ENCODE data around the gene TOM1L1.

DNA sequence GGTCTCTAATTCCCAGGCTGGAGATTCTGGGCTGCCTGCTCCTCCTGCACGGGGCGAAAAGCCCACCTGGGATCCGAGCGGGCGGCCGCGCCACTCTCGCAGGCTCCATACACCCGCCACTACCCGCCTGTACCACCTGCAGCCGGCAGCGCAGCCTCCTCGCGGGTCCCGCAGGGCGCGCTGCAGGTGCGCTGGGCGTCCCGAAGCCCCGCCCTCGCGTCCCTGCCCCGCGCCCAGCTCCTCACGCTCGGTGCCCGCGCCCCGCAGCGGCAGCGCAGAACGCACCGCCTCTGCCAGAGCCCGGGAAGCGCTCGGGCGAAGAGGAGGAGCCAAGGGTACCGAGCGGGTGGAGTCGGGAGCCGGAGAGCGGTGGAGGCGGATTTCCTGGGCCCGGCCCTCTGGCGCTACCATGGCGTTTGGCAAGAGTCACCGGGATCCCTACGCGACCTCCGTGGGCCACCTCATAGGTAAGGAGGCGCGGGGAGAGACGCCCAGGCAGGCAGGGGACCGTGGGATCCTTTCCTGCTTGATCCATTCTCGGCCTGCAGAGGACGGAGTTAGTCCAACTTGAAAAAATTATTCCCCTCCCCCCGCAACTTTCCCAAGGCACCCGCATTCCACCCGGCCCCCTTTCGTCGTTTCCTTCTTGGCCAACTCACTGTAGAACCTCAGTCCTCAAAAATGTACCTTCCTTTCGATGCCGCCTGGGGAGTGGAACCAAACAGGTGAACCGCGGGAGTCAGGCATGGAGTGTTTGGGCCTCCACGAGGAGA, at the start of gene TOM1L1:
- TF ChIP-seq EZH2 (IDR thresholded peaks at IDR 0.05; ENCODE audit: low read length, unreplicated experiment), result no peak
- TF ChIP-seq, protein P1, sequence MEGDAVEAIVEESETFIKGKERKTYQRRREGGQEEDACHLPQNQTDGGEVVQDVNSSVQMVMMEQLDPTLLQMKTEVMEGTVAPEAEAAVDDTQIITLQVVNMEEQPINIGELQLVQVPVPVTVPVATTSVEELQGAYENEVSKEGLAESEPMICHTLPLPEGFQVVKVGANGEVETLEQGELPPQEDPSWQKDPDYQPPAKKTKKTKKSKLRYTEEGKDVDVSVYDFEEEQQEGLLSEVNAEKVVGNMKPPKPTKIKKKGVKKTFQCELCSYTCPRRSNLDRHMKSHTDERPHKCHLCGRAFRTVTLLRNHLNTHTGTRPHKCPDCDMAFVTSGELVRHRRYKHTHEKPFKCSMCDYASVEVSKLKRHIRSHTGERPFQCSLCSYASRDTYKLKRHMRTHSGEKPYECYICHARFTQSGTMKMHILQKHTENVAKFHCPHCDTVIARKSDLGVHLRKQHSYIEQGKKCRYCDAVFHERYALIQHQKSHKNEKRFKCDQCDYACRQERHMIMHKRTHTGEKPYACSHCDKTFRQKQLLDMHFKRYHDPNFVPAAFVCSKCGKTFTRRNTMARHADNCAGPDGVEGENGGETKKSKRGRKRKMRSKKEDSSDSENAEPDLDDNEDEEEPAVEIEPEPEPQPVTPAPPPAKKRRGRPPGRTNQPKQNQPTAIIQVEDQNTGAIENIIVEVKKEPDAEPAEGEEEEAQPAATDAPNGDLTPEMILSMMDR (conservative IDR thresholded peaks at IDR 0.05; ENCODE audit: low read depth, low read length), result peak; percentile 37

Data from PC-3 (cell line).